NOMO-1 treated with DMSO at 0.1 percent for 48 hours (cell line): ENCODE data around the gene TATDN3.
"Not testable (repeated sequence)": the region's sequence is repeated elsewhere in the genome, so short reads cannot be mapped to it uniquely, and the experiment has no call there.

Source experiments
- DNase-seq: peaks from one replicate; lab custom pipeline; 2025; ENCODE audit not compliant: unreplicated experiment; lab: John Stamatoyannopoulos, UW

TATDN3 gene

GRCh38 chr1:212827171-212827776, 35.6 kb downstream of the TATDN3 start:
- no peak for DNase-seq

GRCh38 chr1:212827831-212828278, 36.2 kb downstream of the TATDN3 start:
- no peak for DNase-seq

GRCh38 chr1:212828395-212828794, 36.7 kb downstream of the TATDN3 start:
- DNase-seq: no peak

GRCh38 chr1:212833211-212834207, 41.8 kb downstream of the TATDN3 start:
- not testable (repeated sequence) for DNase-seq

- no peak for DNase-seq
Observed at GRCh38 chr1:212838145-212838544, 46.5 kb downstream of the TATDN3 start.

- DNase-seq: not testable (repeated sequence)
Observed at GRCh38 chr1:212844521-212844920, 52.8 kb downstream of the TATDN3 start.

GRCh38 chr1:212847549-212847948, 55.9 kb downstream of the TATDN3 start, which contains the start of gene SPATA45:
Gene SPATA45, minus strand, starts transcription at chr1:212847649. Its CDS starts 11,500 bp downstream, at chr1:212836149.
- no peak for DNase-seq

- no peak for DNase-seq
Observed at GRCh38 chr1:212852105-212852688, 60.5 kb downstream of the TATDN3 start.

- DNase-seq: no peak
Observed at GRCh38 chr1:212853658-212854057, 62.0 kb downstream of the TATDN3 start.

GRCh38 chr1:212856755-212857154, 65.1 kb downstream of the TATDN3 start:
- DNase-seq: no peak

GRCh38 chr1:212857992-212858460, 66.3 kb downstream of the TATDN3 start, which contains the start of gene FLVCR1:
Gene FLVCR1, plus strand, starts transcription at chr1:212858275. Its CDS starts 178 bp downstream, at chr1:212858453.
- DNase-seq: peak; percentile 97

GRCh38 chr1:212858461-212859265, 67.0 kb downstream of the TATDN3 start:
- peak; percentile 15 for DNase-seq

- no peak for DNase-seq
Observed at GRCh38 chr1:212860713-212861581, 69.3 kb downstream of the TATDN3 start.

GRCh38 chr1:212862111-212862690, 70.5 kb downstream of the TATDN3 start:
- peak; percentile 66 for DNase-seq

- DNase-seq: not testable (repeated sequence)
Observed at GRCh38 chr1:212863345-212863744, 71.7 kb downstream of the TATDN3 start.

- DNase-seq: no peak
Observed at GRCh38 chr1:212864201-212864600, 72.5 kb downstream of the TATDN3 start.
